Osteoblast (primary cell): Measurements from ENCODE around the gene ATP6V1A. TPM values are rescaled to one million over a fixed set of nuclear protein-coding genes. Genes with fewer than 3 reads are reported as not detected.
"Not testable (repeated sequence)": the region's sequence is repeated elsewhere in the genome, so short reads cannot be mapped to it uniquely, and the experiment has no call there.

Source experiments
- DNase-seq: peaks from one replicate; pipeline ENCODE4 v3.0.0; 2011; ENCODE audit warnings: low spot score, mixed read lengths; ENCODE audit not compliant: insufficient read length; ENCODE audit errors: missing footprints
- H2AFZ ChIP-seq: 2 replicates; pipeline ENCODE4 v1.6.0; 2011; ENCODE audit warnings: mild to moderate bottlenecking, low read length
- H3K27ac ChIP-seq: 2 replicates; pipeline ENCODE4 v1.5.1; 2011; ENCODE audit warnings: mild to moderate bottlenecking, low read depth, low read length, moderate library complexity
- H3K27me3 ChIP-seq: 2 replicates; pipeline ENCODE4 v1.6.0; 2012; ENCODE audit warnings: mild to moderate bottlenecking, control low read depth, inconsistent platforms, low read length, moderate library complexity; ENCODE audit not compliant: insufficient read depth
- H3K36me3 ChIP-seq: 2 replicates; pipeline ENCODE4 v1.5.1; 2011; ENCODE audit warnings: mild to moderate bottlenecking, low read length, control low read depth, moderate library complexity; ENCODE audit not compliant: insufficient read depth
- H3K4me1 ChIP-seq: 2 replicates; pipeline ENCODE4 v1.5.1; 2011; ENCODE audit warnings: mild to moderate bottlenecking, low read length, control low read depth, moderate library complexity; ENCODE audit not compliant: insufficient read depth
- H3K4me2 ChIP-seq: 2 replicates; pipeline ENCODE4 v1.6.0; 2011; ENCODE audit warnings: mild to moderate bottlenecking, low read length; ENCODE audit not compliant: insufficient read depth
- H3K4me3 ChIP-seq: fragments of 200-600 bp; sonication (generic); 3 replicates; pipeline ENCODE4 v1.5.1; 2012; ENCODE audit warnings: mild to moderate bottlenecking, low read length, inconsistent platforms; ENCODE audit not compliant: insufficient read depth
- H3K79me2 ChIP-seq: 2 replicates; pipeline ENCODE4 v1.6.0; 2012; ENCODE audit warnings: mild to moderate bottlenecking, low read length, control low read depth, inconsistent platforms; ENCODE audit not compliant: insufficient read depth
- H3K9me3 ChIP-seq: 2 replicates; pipeline ENCODE4 v1.5.1; 2011; ENCODE audit warnings: low read depth, low read length, control low read depth
- H4K20me1 ChIP-seq: 2 replicates; pipeline ENCODE4 v1.6.0; 2012; ENCODE audit warnings: mild to moderate bottlenecking, low read length, control low read depth; ENCODE audit not compliant: insufficient read depth
- total RNA-seq: library from RNA; depleted of rRNA; stranded (reverse); fragments of >200 nt; gene quantifications from 2 replicates; pipeline ENCODE4 v1.2.3, GENCODE V29; 2012
- TF ChIP-seq, protein P1 (sequence below): IDR thresholded peaks from 2 replicates; pipeline ENCODE4 v1.5.1; 2011; ENCODE audit warnings: mild to moderate bottlenecking, low read depth, low read length, moderate library complexity; ENCODE audit errors: extremely low read depth

The ATP6V1A gene
- total RNA-seq, 1 donor, result 166 TPM

DNA sequence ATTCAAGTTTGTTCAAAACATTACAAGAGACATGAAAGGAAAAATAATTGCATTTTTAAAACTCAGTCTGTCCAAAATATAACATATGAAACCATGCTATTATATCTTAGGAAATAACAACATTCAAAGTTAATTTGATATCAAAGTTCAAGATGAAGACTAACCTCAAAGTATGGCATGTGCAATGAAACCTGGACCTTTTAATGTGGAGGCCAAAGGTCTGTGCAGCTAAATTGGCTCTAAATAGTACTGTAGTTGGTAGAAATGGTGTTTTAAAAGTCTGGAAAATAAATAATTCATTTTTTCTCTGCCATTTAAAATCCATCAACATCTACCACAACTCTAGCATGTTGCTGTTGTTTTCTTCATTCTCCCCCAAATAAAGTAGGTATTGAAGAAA is 100.4 kb downstream of the ATP6V1A start:
- Histone ChIP-seq H3K27me3 (no peaks in the 10 kb centered on the region), H4K20me1 (no peaks in the 10 kb centered on the region), H3K9me3 (no peaks in the 10 kb centered on the region), H3K4me1 (no peaks in the 10 kb centered on the region), H3K27ac (no peak overlapping the region), H2AFZ (no peak overlapping the region), H3K36me3 (no peaks in the 10 kb centered on the region), H3K79me2 (no peaks in the 10 kb centered on the region), H3K4me3 (no peak overlapping the region), H3K4me2 (no peak overlapping the region)
- no peak for DNase-seq
- TF ChIP-seq, protein P1, sequence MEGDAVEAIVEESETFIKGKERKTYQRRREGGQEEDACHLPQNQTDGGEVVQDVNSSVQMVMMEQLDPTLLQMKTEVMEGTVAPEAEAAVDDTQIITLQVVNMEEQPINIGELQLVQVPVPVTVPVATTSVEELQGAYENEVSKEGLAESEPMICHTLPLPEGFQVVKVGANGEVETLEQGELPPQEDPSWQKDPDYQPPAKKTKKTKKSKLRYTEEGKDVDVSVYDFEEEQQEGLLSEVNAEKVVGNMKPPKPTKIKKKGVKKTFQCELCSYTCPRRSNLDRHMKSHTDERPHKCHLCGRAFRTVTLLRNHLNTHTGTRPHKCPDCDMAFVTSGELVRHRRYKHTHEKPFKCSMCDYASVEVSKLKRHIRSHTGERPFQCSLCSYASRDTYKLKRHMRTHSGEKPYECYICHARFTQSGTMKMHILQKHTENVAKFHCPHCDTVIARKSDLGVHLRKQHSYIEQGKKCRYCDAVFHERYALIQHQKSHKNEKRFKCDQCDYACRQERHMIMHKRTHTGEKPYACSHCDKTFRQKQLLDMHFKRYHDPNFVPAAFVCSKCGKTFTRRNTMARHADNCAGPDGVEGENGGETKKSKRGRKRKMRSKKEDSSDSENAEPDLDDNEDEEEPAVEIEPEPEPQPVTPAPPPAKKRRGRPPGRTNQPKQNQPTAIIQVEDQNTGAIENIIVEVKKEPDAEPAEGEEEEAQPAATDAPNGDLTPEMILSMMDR, result no peak

DNA sequence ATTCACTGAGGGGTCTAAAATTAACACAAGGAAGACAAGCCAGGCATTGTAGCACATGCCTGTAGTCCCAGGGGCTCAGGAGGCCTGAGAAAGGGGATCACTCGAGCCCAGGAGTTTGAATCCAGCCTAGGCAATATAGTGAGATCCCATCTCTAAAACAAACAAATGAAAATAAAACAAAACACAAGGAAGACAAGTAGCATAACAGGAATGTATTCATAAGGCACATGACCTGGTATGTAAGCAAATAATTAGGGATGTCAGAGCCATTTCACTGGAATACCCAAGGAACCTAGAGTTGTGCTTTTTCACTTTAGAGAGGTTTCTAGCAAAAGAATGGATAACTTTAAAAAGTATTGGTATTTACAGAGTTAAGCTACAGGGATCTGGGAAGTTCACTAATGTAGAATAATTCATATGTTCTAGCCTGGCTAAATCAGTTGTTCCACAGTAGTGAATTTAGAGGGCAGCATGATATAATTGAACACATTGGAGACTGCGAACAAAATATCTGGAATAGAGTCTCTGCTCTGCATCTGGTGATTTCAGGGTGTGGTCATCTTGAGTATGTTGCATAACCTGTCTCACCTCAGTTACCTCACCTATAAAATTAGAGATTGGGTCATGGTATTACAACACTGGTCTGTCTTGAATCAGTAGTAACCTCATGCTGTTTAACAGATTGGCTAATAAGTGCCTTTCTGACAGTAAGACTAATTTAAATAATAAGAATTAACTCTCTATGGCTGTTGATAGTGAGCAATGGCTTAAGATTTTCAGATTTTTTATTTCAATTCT is 101.0 kb downstream of the ATP6V1A start:
- H4K20me1 ChIP-seq, result no peaks in the 10 kb centered on the region
- no peak overlapping the region for H3K27ac ChIP-seq
- peak overlapping the region; percentile 16 for H2AFZ ChIP-seq
- TF ChIP-seq, protein P1, result no peak
- H3K9me3 ChIP-seq, result no peaks in the 10 kb centered on the region
- no peak overlapping the region for H3K4me3 ChIP-seq
- H3K79me2 ChIP-seq, result no peaks in the 10 kb centered on the region
- H3K4me2 ChIP-seq, result no peak overlapping the region
- no peaks in the 10 kb centered on the region for H3K36me3 ChIP-seq
- no peak for DNase-seq
- H3K4me1 ChIP-seq, result no peaks in the 10 kb centered on the region
- H3K27me3 ChIP-seq, result no peaks in the 10 kb centered on the region

DNA sequence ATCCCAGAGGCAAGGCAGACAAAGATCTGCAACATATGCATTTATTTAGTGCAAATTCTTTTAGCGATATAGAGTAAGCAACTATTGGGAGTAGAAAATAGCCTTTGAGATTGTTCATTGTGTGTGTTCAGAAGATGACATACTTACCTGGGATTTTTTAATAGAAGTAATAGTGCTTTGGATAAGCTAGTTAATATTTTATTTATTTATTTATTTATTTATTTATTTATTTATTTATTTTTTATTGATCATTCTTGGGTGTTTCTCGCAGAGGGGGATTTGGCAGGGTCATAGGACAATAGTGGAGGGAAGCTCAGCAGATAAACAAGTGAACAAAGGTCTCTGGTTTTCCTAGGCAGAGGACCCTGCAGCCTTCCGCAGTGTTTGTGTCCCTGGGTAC is 102.2 kb downstream of the ATP6V1A start:
- not testable (repeated sequence) for H3K4me3 ChIP-seq, H4K20me1 ChIP-seq, H3K4me2 ChIP-seq, H3K27ac ChIP-seq, H3K36me3 ChIP-seq, H3K79me2 ChIP-seq, H3K9me3 ChIP-seq, DNase-seq, H2AFZ ChIP-seq, H3K4me1 ChIP-seq, H3K27me3 ChIP-seq

DNA sequence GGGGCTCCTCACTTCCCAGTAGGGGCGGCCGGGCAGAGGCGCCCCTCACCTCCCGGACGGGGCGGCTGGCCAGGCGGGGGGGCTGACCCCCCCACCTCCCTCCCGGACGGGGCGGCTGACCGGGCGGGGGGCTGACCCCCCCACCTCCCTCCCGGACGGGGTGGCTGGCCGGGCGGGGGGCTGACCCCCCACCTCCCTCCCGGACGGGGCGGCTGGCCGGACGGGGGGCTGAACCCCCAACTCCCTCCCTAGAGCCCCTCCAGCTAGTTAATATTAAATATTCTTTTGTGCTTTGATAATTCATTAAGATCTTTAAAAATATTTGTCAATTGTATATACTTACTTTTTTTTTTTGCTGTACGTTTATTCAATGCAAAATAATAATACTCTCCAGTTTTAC is 103.0 kb downstream of the ATP6V1A start:
- H3K4me2 ChIP-seq, H3K9me3 ChIP-seq, H3K27ac ChIP-seq, DNase-seq, H3K4me3 ChIP-seq, H3K36me3 ChIP-seq, H4K20me1 ChIP-seq, H3K27me3 ChIP-seq, H3K4me1 ChIP-seq, H2AFZ ChIP-seq, H3K79me2 ChIP-seq: not testable (repeated sequence)

DNA sequence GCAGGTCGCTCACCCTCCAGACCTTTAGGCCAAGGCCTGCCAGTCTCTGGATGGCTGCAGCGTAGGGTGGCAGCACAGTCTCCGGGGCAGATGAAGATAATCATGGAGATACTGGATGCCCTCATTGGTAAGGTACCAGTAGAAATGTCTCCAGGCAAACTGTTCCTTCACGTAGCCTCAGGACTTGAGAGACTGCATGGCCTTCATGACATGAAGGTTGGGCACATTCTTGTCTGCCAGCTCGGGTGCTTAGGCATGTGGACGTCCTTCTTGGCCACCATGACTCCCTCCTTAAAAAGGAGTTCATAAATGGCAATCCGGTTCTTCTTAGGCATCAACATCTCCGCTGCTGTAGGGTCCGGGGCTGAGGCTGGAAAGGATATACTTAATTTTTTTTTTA is 103.6 kb downstream of the ATP6V1A start:
- H3K4me1 ChIP-seq, H2AFZ ChIP-seq, H3K36me3 ChIP-seq, H3K4me3 ChIP-seq, H3K4me2 ChIP-seq, H3K27me3 ChIP-seq, H3K9me3 ChIP-seq, DNase-seq, H4K20me1 ChIP-seq, H3K27ac ChIP-seq, H3K79me2 ChIP-seq: not testable (repeated sequence)
